H54 (cell line): ENCODE results near the gene CCDC81.
A peak's percentile ranks its signal among the peaks of the same experiment; 100 is the strongest.

Experiments
- DNase-seq: peaks from one replicate; pipeline ENCODE4 v3.0.0; 2011; ENCODE audit warnings: low spot score, mixed read lengths; ENCODE audit not compliant: insufficient read length
- FAIRE-seq: peaks from 3 replicates; lab custom pipeline; 2011; peaks lifted over from hg19 to GRCh38; lab: Jason Lieb, UNC
- POLR2A ChIP-seq: IDR thresholded peaks from 2 replicates; pipeline ENCODE4 v1.6.1; 2011; ENCODE audit warnings: low read depth, mild to moderate bottlenecking, low read length

Gene CCDC81

GRCh38 chr11:86372041-86372440 is 2.6 kb upstream of the CCDC81 start:
- DNase-seq (no peak), FAIRE-seq (no peak)
- TF ChIP-seq POLR2A = no peak

GRCh38 chr11:86372586-86372985 is 2.1 kb upstream of the CCDC81 start:
- TF ChIP-seq POLR2A = no peak
- no peak for DNase-seq
- FAIRE-seq = no peak

- no peak for TF ChIP-seq POLR2A
- FAIRE-seq (no peak), DNase-seq (no peak)
These were observed 618 bp upstream of the CCDC81 start for GRCh38 chr11:86374069-86374468.

DNA sequence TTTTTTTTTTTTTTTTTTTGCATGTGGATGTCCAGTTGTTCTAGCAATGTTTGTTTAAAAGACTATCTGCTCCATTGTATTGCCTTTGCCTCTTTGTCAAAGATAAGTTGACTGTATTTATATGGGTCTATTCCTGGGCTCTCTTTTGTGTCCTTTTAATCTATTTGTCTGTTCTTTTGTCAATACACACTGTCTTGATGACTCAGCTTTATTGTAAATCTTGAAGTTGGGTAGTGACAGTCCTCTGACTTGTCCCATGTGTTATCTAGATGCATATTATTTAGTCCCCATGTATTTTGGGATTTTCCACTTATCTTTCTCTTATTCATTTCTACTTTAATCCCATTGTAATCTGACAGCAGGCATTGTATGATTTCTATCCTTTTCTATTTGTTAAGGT is 3.3 kb downstream of the CCDC81 start:
- no peak for DNase-seq
- no peak for FAIRE-seq
- TF ChIP-seq POLR2A = no peak

GRCh38 chr11:86380295-86381059 is 5.8 kb downstream of the CCDC81 start:
- DNase-seq (no peak), FAIRE-seq (peak; percentile 66)
- no peak for TF ChIP-seq POLR2A

- FAIRE-seq (no peak), DNase-seq (no peak)
- no peak for TF ChIP-seq POLR2A
These were observed 8.6 kb downstream of the CCDC81 start for GRCh38 chr11:86383041-86383955.

DNA sequence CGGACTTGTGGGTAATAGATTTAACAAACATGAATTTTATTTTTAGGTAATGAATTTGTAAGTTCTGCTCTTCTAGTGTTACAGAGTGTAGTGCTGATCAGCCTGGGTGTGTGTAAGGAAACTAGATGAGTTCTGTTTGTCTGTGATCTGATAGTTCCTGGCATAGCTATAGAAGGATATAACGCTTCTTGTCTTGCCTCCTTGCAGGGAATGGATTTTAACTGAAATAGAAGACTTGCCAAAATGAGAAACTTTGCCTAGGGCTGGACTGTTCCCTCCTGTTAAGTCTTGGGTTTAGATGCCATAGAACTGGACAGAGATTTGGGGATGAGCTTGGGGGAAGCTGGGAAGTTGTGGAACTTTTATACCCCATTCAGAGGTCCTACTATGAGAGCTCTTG is 11.6 kb downstream of the CCDC81 start:
- no peak for TF ChIP-seq POLR2A
- FAIRE-seq = no peak
- DNase-seq = no peak

GRCh38 chr11:86386746-86387145 is 12.1 kb downstream of the CCDC81 start:
- TF ChIP-seq POLR2A = no peak
- no peak for DNase-seq
- FAIRE-seq = peak; percentile 80

GRCh38 chr11:86388198-86388597 is 13.5 kb downstream of the CCDC81 start:
- no peak for DNase-seq

DNA sequence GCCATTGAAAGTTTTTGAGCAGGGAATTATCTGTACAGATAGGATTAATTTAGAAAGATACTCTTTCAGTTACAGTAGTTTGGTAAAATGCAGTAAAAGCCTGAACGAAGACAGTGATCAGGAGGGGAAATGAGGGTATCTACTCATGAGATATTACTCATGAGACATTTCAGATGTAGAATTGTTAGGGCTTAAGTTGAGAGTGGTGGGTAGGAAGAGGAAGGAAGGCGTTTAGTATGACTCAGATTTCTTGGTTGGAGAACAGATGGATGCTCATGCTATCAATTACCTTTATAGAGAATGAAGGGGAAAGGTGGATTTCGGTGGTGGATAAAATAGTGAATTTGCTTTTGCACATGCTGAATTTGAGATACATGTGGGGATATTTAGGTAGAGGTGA is 15.8 kb downstream of the CCDC81 start:
- DNase-seq (no peak), FAIRE-seq (no peak)
- no peak for TF ChIP-seq POLR2A

More at GRCh38 chr11:86388198-86388597, 13.5 kb downstream of the CCDC81 start:
- FAIRE-seq = no peak
- no peak for TF ChIP-seq POLR2A

GRCh38 chr11:86395061-86395551 is 20.4 kb downstream of the CCDC81 start:
- FAIRE-seq = no peak
- no peak for TF ChIP-seq POLR2A
- no peak for DNase-seq

GRCh38 chr11:86396396-86396795 is 21.7 kb downstream of the CCDC81 start:
- no peak for TF ChIP-seq POLR2A
- DNase-seq (peak; percentile 54), FAIRE-seq (peak; percentile 73)

DNA sequence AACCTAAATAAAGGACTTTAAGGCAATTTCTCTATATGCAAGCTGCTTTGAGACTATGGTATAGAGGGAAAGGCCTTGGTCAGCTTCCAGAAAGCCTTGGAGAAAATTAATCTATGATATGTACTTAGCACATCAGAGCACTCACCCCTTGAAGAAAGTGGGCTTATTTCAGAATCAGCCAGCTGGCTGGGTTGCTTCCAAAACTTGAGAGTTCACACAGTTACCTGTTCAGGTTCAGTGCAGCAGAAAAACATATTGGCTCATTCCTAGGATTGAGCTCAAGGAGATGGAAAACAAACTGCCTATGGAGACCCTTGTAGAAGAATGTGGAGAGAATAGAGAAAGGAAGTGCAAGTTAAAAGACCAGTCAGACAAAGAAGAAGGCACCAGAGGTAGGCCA is 22.7 kb downstream of the CCDC81 start:
- FAIRE-seq (no peak), DNase-seq (no peak)
- no peak for TF ChIP-seq POLR2A

GRCh38 chr11:86398106-86398505 is 23.4 kb downstream of the CCDC81 start:
- no peak for DNase-seq
- no peak for TF ChIP-seq POLR2A
- FAIRE-seq = no peak
